DND-41 (cell line): ENCODE results near the gene LSG1.

Experiments
- ATAC-seq: fragments of 200-7000 bp; cut with Tn5 transposase; 3 replicates; pipeline ENCODE4 v1.9.1; 2021; ENCODE audit warnings: low read depth; ENCODE audit not compliant: insufficient read depth
- DNase-seq: peaks from one replicate; pipeline ENCODE4 v3.0.0-alpha.2; 2020
- H2AFZ ChIP-seq: 2 replicates; pipeline ENCODE4 v1.6.0; 2012; ENCODE audit warnings: low read depth, low read length
- H3K27ac ChIP-seq: 2 replicates; pipeline ENCODE4 v1.5.1; 2012; ENCODE audit warnings: low read length, inconsistent platforms
- H3K27me3 ChIP-seq: fragments of 200-600 bp; sonication (generic); 2 replicates; pipeline ENCODE4 v1.6.0; 2012; ENCODE audit warnings: low read length, mild to moderate bottlenecking, inconsistent platforms; ENCODE audit not compliant: insufficient read depth, poor library complexity
- H3K36me3 ChIP-seq: 2 replicates; pipeline ENCODE4 v1.5.1; 2012; ENCODE audit warnings: low read length, inconsistent platforms; ENCODE audit not compliant: insufficient read depth
- H3K4me1 ChIP-seq: 2 replicates; pipeline ENCODE4 v1.5.1; 2012; ENCODE audit warnings: mild to moderate bottlenecking, low read length; ENCODE audit not compliant: insufficient read depth
- H3K4me2 ChIP-seq: 2 replicates; pipeline ENCODE4 v1.6.0; 2012; ENCODE audit warnings: mild to moderate bottlenecking, moderate library complexity, low read length, inconsistent platforms; ENCODE audit not compliant: insufficient read depth
- H3K4me3 ChIP-seq, 2 experiments: fragments of 200-600 bp in 1 of 2; shearing (Covaris generic) in 1 of 2; 2 replicates each; pipeline ENCODE4 v1.5.1; 2012 to 2016; ENCODE audit warnings: inconsistent platforms in 2 of 2, low read length in 2 of 2, mild to moderate bottlenecking in 2 of 2, low read depth in 1 of 2, moderate library complexity in 1 of 2
- H3K79me2 ChIP-seq: 2 replicates; pipeline ENCODE4 v1.6.0; 2012; ENCODE audit warnings: low read length, inconsistent platforms; ENCODE audit not compliant: insufficient read depth
- H3K9ac ChIP-seq: 2 replicates; pipeline ENCODE4 v1.6.0; 2012; ENCODE audit warnings: low read depth, mild to moderate bottlenecking, inconsistent platforms, low read length, moderate library complexity
- H3K9me3 ChIP-seq: 2 replicates; pipeline ENCODE4 v1.5.1; 2012; ENCODE audit warnings: low read length, moderate library complexity, mild to moderate bottlenecking, inconsistent platforms; ENCODE audit not compliant: insufficient read depth, severe bottlenecking
- H4K20me1 ChIP-seq: 2 replicates; pipeline ENCODE4 v1.6.0; 2012; ENCODE audit warnings: low read length; ENCODE audit not compliant: insufficient read depth
- EZH2 ChIP-seq: IDR thresholded peaks from 3 replicates; pipeline ENCODE4 v1.6.1; 2012; ENCODE audit warnings: borderline replicate concordance, low read depth, mild to moderate bottlenecking, moderate library complexity, low read length, inconsistent platforms; ENCODE audit not compliant: severe bottlenecking
- TF ChIP-seq, protein P1 (sequence below): IDR thresholded peaks from 2 replicates; pipeline ENCODE4 v1.5.1; 2012; ENCODE audit warnings: borderline replicate concordance, low read length, moderate library complexity, mild to moderate bottlenecking; ENCODE audit not compliant: poor library complexity, severe bottlenecking; ENCODE audit errors: extremely low read depth

The LSG1 gene

GRCh38 chr3:194617143-194617671 is 54.8 kb downstream of the LSG1 start:
- Histone ChIP-seq H3K4me2 (no peak overlapping the region), H3K36me3 (peaks cover 47% of the 10 kb centered on the region), H2AFZ (no peak overlapping the region), H3K4me3 (no peak overlapping the region), H4K20me1 (no peaks in the 10 kb centered on the region; the same call in 1 of the 2 replicates), H3K27me3 (no peaks in the 10 kb centered on the region), H3K27ac (no peak overlapping the region), H3K4me1 (no peaks in the 10 kb centered on the region), H3K9ac (no peak overlapping the region), H3K79me2 (no peaks in the 10 kb centered on the region), H3K9me3 (no peaks in the 10 kb centered on the region)
- DNase-seq = no peak
- TF ChIP-seq EZH2 = no peak
- TF ChIP-seq, protein P1, sequence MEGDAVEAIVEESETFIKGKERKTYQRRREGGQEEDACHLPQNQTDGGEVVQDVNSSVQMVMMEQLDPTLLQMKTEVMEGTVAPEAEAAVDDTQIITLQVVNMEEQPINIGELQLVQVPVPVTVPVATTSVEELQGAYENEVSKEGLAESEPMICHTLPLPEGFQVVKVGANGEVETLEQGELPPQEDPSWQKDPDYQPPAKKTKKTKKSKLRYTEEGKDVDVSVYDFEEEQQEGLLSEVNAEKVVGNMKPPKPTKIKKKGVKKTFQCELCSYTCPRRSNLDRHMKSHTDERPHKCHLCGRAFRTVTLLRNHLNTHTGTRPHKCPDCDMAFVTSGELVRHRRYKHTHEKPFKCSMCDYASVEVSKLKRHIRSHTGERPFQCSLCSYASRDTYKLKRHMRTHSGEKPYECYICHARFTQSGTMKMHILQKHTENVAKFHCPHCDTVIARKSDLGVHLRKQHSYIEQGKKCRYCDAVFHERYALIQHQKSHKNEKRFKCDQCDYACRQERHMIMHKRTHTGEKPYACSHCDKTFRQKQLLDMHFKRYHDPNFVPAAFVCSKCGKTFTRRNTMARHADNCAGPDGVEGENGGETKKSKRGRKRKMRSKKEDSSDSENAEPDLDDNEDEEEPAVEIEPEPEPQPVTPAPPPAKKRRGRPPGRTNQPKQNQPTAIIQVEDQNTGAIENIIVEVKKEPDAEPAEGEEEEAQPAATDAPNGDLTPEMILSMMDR = no peak
- no peak for ATAC-seq

GRCh38 chr3:194615226-194615625 is 56.8 kb downstream of the LSG1 start:
- Histone ChIP-seq H4K20me1 (no peaks in the 10 kb centered on the region; the same call in 1 of the 2 replicates), H2AFZ (no peak overlapping the region), H3K79me2 (no peaks in the 10 kb centered on the region), H3K4me3 (no peak overlapping the region), H3K9me3 (no peaks in the 10 kb centered on the region), H3K27ac (no peak overlapping the region), H3K36me3 (peaks cover 51% of the 10 kb centered on the region), H3K27me3 (no peaks in the 10 kb centered on the region), H3K4me1 (no peaks in the 10 kb centered on the region), H3K4me2 (no peak overlapping the region), H3K9ac (no peak overlapping the region)
- DNase-seq = no peak
- ATAC-seq = no peak
- TF ChIP-seq EZH2 = no peak
- TF ChIP-seq, protein P1 = no peak

- H3K27ac ChIP-seq = no peak overlapping the region
- no peak for DNase-seq
- no peaks in the 10 kb centered on the region for H3K9me3 ChIP-seq
- no peaks in the 10 kb centered on the region for H3K79me2 ChIP-seq
- no peak overlapping the region for H3K4me2 ChIP-seq
- H3K4me3 ChIP-seq = no peak overlapping the region
- no peaks in the 10 kb centered on the region for H3K4me1 ChIP-seq
- no peak for ATAC-seq
- H3K36me3 ChIP-seq = peaks cover 40% of the 10 kb centered on the region
- H2AFZ ChIP-seq = no peak overlapping the region
- no peaks in the 10 kb centered on the region for H3K27me3 ChIP-seq
- no peak overlapping the region for H3K9ac ChIP-seq
- no peaks in the 10 kb centered on the region for H4K20me1 ChIP-seq
- TF ChIP-seq, protein P1 = no peak
- no peak for TF ChIP-seq EZH2
These were observed 59.8 kb downstream of the LSG1 start for GRCh38 chr3:194612221-194612620.

DNA sequence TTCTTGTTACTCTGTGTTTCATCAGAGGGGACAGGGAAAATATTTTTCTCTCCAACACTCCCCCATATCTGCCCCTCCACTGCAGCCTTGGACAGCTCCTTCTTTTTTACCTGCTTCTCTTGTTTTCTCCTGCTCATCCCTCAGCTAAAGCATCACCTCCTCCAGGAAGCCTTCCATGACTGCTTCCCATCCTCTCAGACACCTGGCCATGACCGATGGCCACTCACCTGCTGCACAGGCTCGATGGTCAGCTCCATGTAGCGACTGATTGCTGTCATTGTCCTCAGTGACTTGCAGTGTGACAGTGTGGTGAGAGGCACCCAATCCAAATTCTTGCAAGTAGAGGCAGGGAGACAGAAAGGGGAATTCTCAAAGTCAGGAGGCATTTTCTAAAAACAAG is 61.3 kb downstream of the LSG1 start:
- no peak for TF ChIP-seq EZH2
- TF ChIP-seq, protein P1 = no peak
- H3K36me3 ChIP-seq = peaks cover 29% of the 10 kb centered on the region
- no peaks in the 10 kb centered on the region for H3K27me3 ChIP-seq
- no peak for ATAC-seq
- no peaks in the 10 kb centered on the region for H4K20me1 ChIP-seq
- H2AFZ ChIP-seq = no peak overlapping the region
- H3K9me3 ChIP-seq = no peaks in the 10 kb centered on the region
- H3K4me3 ChIP-seq = no peak overlapping the region
- H3K9ac ChIP-seq = no peak overlapping the region
- H3K4me1 ChIP-seq = no peaks in the 10 kb centered on the region
- DNase-seq = no peak
- H3K4me2 ChIP-seq = no peak overlapping the region
- H3K27ac ChIP-seq = no peak overlapping the region
- H3K79me2 ChIP-seq = no peaks in the 10 kb centered on the region
